ENCODE data around the gene CALML3. TPM values are rescaled to one million over a fixed set of nuclear protein-coding genes. Genes with fewer than 3 reads are reported as not detected.

Gene CALML3
- total and polyA plus RNA-seq, 2 of the 8 experiments (the other 6 are each of a cell fraction or from before 2014, with no cell fraction given): not detected

GRCh38 chr10:5511231-5511884, 13.4 kb upstream of the CALML3 start (continued):
- no peak for TF ChIP-seq SAP30 (IDR thresholded peaks at IDR 0.05; ENCODE audit: insufficient read depth, insufficient replicate concordance, low read length)

Data from H1 (cell line).